GM20000 (cell line): Measurements from ENCODE around the gene TRIM17.
"Not testable (repeated sequence)": the region's sequence is repeated elsewhere in the genome, so short reads cannot be mapped to it uniquely, and the experiment has no call there.

Source experiments
- DNase-seq: peaks from one replicate; pipeline ENCODE4 v3.0.0; 2012; ENCODE audit warnings: low spot score
- TF ChIP-seq, protein P1 (sequence below): IDR thresholded peaks from 2 replicates; pipeline ENCODE4 v1.5.1; 2012; ENCODE audit warnings: mild to moderate bottlenecking, control low read depth; ENCODE audit errors: extremely low read depth, missing control alignments

The TRIM17 gene

DNA sequence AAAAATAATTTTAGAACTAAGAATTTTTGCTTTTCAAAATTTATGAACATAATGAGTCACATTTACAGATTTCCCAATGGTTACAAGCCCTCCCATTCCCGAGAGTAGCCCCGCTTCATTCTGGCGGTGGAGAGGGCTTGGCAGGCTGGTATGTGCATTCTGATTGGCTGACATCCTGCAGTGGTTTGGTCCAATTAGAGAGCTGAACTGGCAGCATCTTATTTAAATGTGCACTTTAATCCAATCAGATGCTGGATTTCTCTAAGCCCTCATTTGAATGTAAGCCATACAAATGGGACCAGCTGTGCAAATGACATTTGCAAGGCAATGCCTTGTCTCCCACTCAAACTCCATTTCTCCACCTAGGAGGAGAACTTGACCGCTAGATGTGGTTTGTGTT lies 18.0 kb upstream of the TRIM17 start:
- TF ChIP-seq, protein P1, sequence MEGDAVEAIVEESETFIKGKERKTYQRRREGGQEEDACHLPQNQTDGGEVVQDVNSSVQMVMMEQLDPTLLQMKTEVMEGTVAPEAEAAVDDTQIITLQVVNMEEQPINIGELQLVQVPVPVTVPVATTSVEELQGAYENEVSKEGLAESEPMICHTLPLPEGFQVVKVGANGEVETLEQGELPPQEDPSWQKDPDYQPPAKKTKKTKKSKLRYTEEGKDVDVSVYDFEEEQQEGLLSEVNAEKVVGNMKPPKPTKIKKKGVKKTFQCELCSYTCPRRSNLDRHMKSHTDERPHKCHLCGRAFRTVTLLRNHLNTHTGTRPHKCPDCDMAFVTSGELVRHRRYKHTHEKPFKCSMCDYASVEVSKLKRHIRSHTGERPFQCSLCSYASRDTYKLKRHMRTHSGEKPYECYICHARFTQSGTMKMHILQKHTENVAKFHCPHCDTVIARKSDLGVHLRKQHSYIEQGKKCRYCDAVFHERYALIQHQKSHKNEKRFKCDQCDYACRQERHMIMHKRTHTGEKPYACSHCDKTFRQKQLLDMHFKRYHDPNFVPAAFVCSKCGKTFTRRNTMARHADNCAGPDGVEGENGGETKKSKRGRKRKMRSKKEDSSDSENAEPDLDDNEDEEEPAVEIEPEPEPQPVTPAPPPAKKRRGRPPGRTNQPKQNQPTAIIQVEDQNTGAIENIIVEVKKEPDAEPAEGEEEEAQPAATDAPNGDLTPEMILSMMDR: no peak
- DNase-seq: no peak

DNA sequence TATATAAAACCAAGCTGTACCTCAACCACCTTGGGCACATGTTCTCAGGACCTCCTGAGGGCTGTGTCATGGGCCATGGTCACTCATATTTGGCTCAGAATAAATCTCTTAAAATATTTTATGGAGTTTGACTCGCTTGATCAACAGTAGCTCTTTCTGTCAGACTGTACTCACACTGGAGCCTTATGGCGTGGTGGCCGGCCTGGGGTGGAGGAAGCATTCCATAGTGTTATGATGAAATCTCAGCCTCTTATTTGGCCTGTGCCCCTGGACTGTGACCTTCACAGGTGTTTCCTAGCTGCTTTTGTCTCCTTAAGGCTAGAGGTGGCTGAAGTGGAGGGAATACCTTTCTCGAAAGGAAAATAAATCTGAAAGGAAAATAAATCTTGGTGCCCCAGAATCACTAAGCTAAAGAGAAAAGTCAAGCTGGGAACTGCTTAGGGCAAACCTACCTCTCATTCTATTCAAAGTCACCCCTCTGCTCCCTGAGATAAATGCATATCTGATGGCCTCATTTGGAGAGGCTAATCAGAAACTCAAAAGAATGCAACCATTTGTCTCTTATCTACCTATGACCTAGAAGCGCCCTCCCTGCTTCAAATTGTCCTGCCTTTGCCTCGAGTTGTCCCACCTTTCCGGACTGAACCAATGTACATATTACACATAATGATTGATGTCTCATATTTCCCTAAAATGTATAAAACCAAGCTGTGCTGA lies 16.8 kb upstream of the TRIM17 start:
- DNase-seq: not testable (repeated sequence)

DNA sequence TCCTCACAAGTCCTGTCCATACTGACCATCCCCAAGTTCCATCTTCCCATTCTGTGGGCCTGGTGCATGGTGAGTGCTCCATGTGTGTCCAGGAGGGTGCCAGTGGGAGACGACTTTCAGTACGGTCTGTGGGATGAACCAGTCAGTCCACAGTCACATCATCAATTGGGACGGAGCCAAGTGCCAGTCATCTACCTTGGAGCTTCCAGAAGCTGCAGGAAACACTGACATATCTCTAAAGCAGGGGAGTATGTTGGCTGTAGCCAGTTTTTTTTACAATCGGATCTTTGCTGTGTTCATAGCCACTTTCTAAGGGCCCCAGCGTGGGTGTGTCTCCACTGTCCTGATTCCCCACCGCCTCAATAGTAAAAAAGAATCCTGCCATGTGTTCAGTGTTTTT lies 13.6 kb upstream of the TRIM17 start:
- no peak for DNase-seq

DNA sequence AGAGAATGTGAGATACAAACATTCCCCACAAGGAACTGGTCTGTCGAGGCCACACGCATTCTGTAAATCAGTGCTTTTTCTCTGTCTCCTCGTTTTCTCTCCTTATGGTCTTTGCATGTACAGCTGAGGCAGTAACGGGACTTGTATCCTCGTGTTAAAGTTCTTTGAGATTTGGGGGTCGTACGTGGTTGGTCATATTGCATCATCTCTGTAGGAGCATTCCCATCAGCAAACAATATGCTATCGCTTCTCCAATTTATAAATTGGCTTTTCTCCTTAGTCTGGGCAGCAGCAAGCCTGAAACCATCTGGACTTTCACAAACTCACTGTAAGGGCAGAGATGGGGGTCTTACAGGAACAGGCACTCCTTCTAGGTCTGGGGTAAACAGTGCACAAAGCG lies 13.0 kb upstream of the TRIM17 start:
- TF ChIP-seq, protein P1: no peak
- no peak for DNase-seq

More for the DNA sequence above, 13.6 kb upstream of the TRIM17 start:
- TF ChIP-seq, protein P1: no peak

DNA sequence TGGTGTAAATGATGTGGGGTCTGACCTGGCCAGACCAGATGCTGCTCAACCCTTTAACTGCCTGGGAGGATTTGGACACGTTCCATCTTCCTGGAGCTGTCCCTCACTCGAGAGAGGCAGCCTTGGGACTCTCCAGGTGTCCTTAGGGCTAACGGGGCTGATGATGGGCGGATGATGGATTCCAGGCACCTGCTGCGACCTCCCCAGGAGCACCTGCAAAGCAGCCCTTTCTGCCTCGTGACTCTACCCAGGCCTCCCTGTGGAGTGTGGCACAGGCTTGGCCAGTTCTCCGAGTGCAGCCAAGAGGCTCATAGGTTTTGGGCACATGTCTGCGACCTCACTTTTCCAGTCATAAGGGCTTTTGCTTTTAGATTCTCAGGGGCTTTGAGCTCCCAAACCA lies 12.3 kb upstream of the TRIM17 start:
- TF ChIP-seq, protein P1: no peak

DNA sequence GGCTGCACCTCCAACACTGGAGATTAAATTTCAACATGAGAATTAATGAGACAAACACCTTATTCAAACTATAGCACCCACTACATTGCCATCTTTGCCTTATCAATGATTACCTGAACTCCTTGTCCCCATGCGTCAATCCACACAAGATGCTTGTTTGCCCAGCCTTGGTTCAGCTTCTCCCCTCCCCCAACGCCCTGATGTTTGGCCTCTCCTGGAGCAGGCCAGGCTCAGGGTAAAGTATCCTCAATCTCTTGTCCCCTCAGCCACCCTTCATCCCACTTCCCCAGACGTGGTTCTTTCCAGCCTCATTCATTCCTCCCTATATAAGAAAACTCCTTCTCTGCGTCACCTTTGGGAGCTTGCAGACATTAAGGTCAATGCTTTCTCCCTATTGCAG lies 11.8 kb upstream of the TRIM17 start:
- TF ChIP-seq, protein P1: no peak
- DNase-seq: no peak

More for the DNA sequence above, 12.3 kb upstream of the TRIM17 start:
- DNase-seq: no peak

DNA sequence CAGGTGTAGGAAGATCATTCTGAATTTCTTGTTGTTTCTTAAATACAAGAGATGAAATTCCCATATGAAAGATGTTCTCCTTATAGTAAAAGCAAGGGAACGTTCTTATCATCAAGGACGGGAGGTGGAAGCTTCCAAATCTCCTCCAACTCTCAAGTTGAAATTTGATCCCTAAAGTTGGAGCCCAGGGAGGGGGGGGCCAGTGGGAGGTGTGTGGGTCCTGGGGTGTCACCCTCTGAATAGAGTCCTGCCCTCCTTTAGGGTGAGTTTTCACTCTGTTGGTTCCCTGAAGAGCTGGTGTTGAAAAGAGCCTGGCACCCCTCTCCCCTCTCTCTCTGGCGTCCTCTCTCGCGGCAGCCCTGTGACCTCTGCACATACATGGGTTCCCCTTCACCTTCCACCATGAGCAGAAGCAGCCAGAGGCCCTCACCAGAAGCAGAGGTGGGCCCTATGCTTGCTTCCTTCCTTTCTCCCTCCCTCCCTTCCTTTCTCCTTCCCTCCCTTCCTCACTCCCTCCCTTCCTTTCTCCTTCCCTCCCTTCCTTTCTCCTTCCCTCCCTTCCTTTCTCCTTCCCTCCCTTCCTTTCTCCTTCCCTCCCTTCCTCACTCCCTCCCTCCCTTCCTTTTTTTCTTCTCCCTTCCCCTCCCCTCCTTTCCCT lies 10.0 kb upstream of the TRIM17 start:
- no peak for DNase-seq
- TF ChIP-seq, protein P1: no peak
